Measurements from ENCODE around the gene EDDM3A.

DNA sequence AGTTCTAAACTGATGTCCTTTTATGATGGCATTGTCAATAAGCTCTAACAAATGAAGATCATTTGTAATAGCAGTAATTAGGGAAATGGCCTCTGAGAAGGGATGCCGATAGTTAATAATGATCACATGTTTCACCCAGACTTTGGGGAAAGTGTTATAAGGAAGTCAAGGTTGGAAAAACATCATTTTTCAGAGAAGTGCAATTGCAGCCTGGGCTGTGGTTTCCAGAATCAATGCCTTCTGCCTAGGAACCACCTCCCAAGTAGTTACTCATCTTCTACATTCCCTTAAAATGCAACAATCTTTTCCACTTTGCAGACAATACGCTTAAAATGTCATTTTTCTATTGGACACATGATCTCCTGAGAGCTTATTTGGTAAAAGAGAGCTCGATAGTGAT is 879 bp downstream of the EDDM3A start:
- TF ChIP-seq CTCF (IDR thresholded peaks at IDR 0.05) (no peak), POLR2AphosphoS5 (IDR thresholded peaks at IDR 0.05) (no peak)
